HG03175 (cell line): ENCODE measurements around the gene CTSD.
"Not testable (repeated sequence)": the region's sequence is repeated elsewhere in the genome, so short reads cannot be mapped to it uniquely, and the experiment has no call there.

ENCODE experiments used
- ATAC-seq: cut with Tn5 transposase; IDR thresholded peaks from one replicate; pipeline ENCODE4 v1.9.1; 2021; ENCODE audit warnings: mild to moderate bottlenecking, moderate library complexity; ENCODE audit not compliant: unreplicated experiment

Gene CTSD

GRCh38 chr11:1770528-1770927 is 6.8 kb upstream of the CTSD start:
- ATAC-seq: no peak

GRCh38 chr11:1770061-1770460 is 6.3 kb upstream of the CTSD start:
- no peak for ATAC-seq

GRCh38 chr11:1769304-1769936 is 5.7 kb upstream of the CTSD start:
- ATAC-seq: not testable (repeated sequence)

- ATAC-seq: no peak
Observed at GRCh38 chr11:1768141-1768469, 4.4 kb upstream of the CTSD start.

GRCh38 chr11:1767399-1768140 is 3.8 kb upstream of the CTSD start:
- no peak for ATAC-seq

- ATAC-seq: no peak
Observed at GRCh38 chr11:1766719-1767398, 3.1 kb upstream of the CTSD start.

GRCh38 chr11:1765871-1766718 is 2.4 kb upstream of the CTSD start:
- ATAC-seq: no peak

- peak; percentile 28 for ATAC-seq
Observed at GRCh38 chr11:1763336-1763795, 361 bp downstream of the CTSD start.

- no peak for ATAC-seq
Observed at GRCh38 chr11:1762537-1763302, 1.0 kb downstream of the CTSD start.

GRCh38 chr11:1761857-1762536 is 1.7 kb downstream of the CTSD start:
- no peak for ATAC-seq

- no peak for ATAC-seq
Observed at GRCh38 chr11:1761110-1761856, 2.4 kb downstream of the CTSD start.

GRCh38 chr11:1760351-1761109 is 3.2 kb downstream of the CTSD start:
- ATAC-seq: no peak

GRCh38 chr11:1759851-1760220 is 3.9 kb downstream of the CTSD start:
- no peak for ATAC-seq

GRCh38 chr11:1759151-1759850 is 4.4 kb downstream of the CTSD start:
- no peak for ATAC-seq

GRCh38 chr11:1758611-1759150 is 5.0 kb downstream of the CTSD start:
- no peak for ATAC-seq

GRCh38 chr11:1757861-1758610 is 5.7 kb downstream of the CTSD start:
- ATAC-seq: no peak
